ENCODE results near the gene TTF2. TPM values are rescaled to one million over a fixed set of nuclear protein-coding genes. Genes with fewer than 3 reads are reported as not detected.
"Not testable (repeated sequence)": the region's sequence is repeated elsewhere in the genome, so short reads cannot be mapped to it uniquely, and the experiment has no call there.

The TTF2 gene
- total and polyA plus RNA-seq, 2 experiments from 2014 or later = 13.5 to 28.3 TPM

- DNase-seq (ENCODE audit: low read depth in 1 of 2, low spot score in 1 of 2) = peak in 1 of 2 donors; percentile 6
- TF ChIP-seq, protein P1, sequence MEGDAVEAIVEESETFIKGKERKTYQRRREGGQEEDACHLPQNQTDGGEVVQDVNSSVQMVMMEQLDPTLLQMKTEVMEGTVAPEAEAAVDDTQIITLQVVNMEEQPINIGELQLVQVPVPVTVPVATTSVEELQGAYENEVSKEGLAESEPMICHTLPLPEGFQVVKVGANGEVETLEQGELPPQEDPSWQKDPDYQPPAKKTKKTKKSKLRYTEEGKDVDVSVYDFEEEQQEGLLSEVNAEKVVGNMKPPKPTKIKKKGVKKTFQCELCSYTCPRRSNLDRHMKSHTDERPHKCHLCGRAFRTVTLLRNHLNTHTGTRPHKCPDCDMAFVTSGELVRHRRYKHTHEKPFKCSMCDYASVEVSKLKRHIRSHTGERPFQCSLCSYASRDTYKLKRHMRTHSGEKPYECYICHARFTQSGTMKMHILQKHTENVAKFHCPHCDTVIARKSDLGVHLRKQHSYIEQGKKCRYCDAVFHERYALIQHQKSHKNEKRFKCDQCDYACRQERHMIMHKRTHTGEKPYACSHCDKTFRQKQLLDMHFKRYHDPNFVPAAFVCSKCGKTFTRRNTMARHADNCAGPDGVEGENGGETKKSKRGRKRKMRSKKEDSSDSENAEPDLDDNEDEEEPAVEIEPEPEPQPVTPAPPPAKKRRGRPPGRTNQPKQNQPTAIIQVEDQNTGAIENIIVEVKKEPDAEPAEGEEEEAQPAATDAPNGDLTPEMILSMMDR (IDR thresholded peaks at IDR 0.05; ENCODE audit: low read depth, low read length) = no peak
- H3K4me1 ChIP-seq (ENCODE audit: low read depth) = peaks cover 49% of the 10 kb centered on the region
- H3K27ac ChIP-seq = no peak overlapping the region
- no peaks in the 10 kb centered on the region for H3K36me3 ChIP-seq
- no peak overlapping the region for H3K4me3 ChIP-seq
- H3K27me3 ChIP-seq = no peaks in the 10 kb centered on the region
- H3K9me3 ChIP-seq (ENCODE audit: low read depth) = no peaks in the 10 kb centered on the region
Observed at GRCh38 chr1:117096951-117097408, 36.9 kb downstream of the TTF2 start.

DNA sequence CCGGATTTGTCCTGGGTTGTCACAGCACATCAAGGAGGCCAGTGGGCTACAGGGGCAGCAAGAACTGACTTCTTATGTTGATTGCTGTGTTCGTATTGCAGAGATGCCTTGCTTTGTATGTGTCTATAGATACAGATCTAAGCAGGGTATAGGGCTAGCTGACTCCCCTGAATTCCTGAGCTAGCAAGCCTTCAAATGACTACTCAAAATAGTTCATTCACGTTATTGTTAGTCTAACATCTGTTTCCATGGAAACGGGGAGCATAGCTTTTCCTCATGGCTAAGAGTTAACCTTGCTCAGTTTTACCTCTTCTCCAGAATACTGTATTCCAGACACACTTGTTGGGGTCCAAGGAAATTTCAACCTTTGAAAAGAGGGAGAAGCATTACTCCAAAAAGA lies 37.3 kb downstream of the TTF2 start:
- DNase-seq (ENCODE audit: low read depth in 1 of 2, low spot score in 1 of 2) = peak in 1 of 2 donors; percentile 14
- Histone ChIP-seq H3K27ac (no peak overlapping the region), H3K9me3 (ENCODE audit: low read depth) (no peaks in the 10 kb centered on the region), H3K36me3 (no peaks in the 10 kb centered on the region), H3K27me3 (no peaks in the 10 kb centered on the region), H3K4me1 (ENCODE audit: low read depth) (peaks cover 47% of the 10 kb centered on the region), H3K4me3 (no peak overlapping the region)
- TF ChIP-seq, protein P1 (IDR thresholded peaks at IDR 0.05; ENCODE audit: low read depth, low read length) = no peak

DNA sequence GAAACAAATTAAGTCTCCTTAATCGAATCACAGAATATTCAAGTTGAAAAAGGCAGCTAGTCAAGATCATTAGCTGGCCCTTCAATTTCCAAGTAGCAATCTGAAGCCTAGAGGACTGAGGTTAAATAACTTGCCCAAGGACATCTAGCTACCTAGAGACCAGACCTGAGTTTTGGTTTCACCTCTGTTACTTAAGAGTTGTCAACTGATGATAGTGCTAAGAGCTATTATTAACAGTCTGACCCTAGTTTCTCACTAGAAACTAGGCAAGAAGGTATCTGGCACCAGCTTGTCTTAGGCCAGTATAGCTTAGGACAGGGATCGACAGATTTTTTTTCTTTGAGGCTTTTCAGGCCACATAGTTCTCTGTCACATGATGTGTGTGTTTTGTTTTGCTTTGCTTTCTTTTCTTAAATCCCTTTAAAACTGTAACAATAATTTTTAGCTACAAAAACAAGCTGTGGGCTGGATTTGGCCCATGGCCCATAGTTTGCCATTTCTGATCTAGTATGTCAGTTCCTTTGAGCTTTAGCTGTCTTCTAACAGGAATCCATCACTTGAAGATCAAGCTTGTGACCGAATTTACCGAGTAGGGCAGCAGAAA lies 38.3 kb downstream of the TTF2 start:
- Histone ChIP-seq H3K27ac (no peak overlapping the region), H3K4me1 (ENCODE audit: low read depth) (peaks cover 38% of the 10 kb centered on the region), H3K27me3 (no peaks in the 10 kb centered on the region), H3K9me3 (ENCODE audit: low read depth) (no peaks in the 10 kb centered on the region), H3K4me3 (no peak overlapping the region), H3K36me3 (no peaks in the 10 kb centered on the region)
- TF ChIP-seq, protein P1 (IDR thresholded peaks at IDR 0.05; ENCODE audit: low read depth, low read length) = no peak
- no peak for DNase-seq (ENCODE audit: low read depth in 1 of 2, low spot score in 1 of 2)

- TF ChIP-seq, protein P1 (IDR thresholded peaks at IDR 0.05; ENCODE audit: low read depth, low read length) = no peak
- Histone ChIP-seq H3K27ac (no peak overlapping the region), H3K9me3 (ENCODE audit: low read depth) (no peaks in the 10 kb centered on the region), H3K4me3 (no peak overlapping the region), H3K36me3 (no peaks in the 10 kb centered on the region), H3K4me1 (ENCODE audit: low read depth) (peaks cover 25% of the 10 kb centered on the region), H3K27me3 (no peaks in the 10 kb centered on the region)
- DNase-seq (ENCODE audit: low read depth in 1 of 2, low spot score in 1 of 2) = no peak
Observed at GRCh38 chr1:117101334-117101733, 41.2 kb downstream of the TTF2 start.

DNA sequence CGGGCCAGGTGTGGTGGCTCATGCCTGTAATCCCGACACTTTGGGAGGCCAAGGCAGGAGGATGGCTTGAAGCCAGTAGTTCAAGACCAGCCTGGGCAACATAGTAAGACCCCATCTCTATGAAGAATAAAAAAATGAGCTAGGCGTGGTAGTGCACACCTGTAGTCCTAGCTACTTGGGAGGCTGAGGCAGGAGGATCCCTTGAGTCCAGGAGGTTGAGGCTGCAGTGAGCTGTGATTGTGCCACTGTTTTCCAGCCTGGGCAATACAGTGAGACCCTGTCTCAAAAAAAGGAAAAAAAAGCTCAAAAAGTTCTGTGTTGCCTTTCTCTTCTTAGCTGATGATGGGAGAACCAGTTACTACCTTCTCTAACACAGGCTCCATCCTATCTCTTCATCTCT lies 41.7 kb downstream of the TTF2 start:
- H3K36me3 ChIP-seq; H3K27me3 ChIP-seq; H3K27ac ChIP-seq; H3K9me3 ChIP-seq (ENCODE audit: low read depth); H3K4me3 ChIP-seq; DNase-seq (ENCODE audit: low read depth in 1 of 2, low spot score in 1 of 2): not testable (repeated sequence)
- H3K4me1 ChIP-seq (ENCODE audit: low read depth) = peaks cover 25% of the 10 kb centered on the region

GRCh38 chr1:117104986-117105385 lies 44.9 kb downstream of the TTF2 start:
- no peak overlapping the region for H3K27ac ChIP-seq
- H3K4me1 ChIP-seq (ENCODE audit: low read depth) = no peaks in the 10 kb centered on the region
- no peaks in the 10 kb centered on the region for H3K36me3 ChIP-seq
- DNase-seq (ENCODE audit: low read depth in 1 of 2, low spot score in 1 of 2) = no peak
- no peaks in the 10 kb centered on the region for H3K9me3 ChIP-seq (ENCODE audit: low read depth)
- no peak overlapping the region for H3K4me3 ChIP-seq
- TF ChIP-seq, protein P1 (IDR thresholded peaks at IDR 0.05; ENCODE audit: low read depth, low read length) = no peak
- H3K27me3 ChIP-seq = no peaks in the 10 kb centered on the region
